ENCODE measurements around the gene SERPING1.
"Not testable (repeated sequence)": the region's sequence is repeated elsewhere in the genome, so short reads cannot be mapped to it uniquely, and the experiment has no call there.

The SERPING1 gene

DNA sequence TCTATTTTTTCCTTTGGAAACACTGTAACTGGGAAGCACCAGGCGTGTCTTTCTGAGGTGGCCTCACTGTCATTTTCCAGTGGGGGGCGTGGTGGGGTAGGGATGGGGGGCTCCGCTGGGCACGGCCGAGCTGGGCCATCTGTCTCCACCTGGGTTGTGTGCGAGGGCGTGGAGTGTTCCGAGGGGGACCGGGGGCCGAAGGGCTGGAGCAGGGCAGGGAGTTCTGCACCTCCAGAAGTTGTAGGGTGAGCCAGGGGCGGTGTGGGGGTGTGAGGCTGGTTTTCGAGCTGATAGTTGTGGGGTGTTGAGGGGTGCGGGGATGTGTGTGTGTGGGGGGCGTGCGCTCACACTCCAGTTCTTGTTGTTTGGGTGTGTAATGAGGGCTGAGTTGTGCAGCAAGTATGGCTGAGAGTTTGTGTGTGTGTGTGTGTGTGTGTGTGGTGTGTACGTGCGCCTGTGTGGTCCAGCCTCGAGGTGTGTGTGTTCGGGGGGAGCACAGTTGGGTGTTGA is 41.4 kb downstream of the SERPING1 start:
- ATAC-seq: peak in 1 of 2 donors; percentile 18

DNA sequence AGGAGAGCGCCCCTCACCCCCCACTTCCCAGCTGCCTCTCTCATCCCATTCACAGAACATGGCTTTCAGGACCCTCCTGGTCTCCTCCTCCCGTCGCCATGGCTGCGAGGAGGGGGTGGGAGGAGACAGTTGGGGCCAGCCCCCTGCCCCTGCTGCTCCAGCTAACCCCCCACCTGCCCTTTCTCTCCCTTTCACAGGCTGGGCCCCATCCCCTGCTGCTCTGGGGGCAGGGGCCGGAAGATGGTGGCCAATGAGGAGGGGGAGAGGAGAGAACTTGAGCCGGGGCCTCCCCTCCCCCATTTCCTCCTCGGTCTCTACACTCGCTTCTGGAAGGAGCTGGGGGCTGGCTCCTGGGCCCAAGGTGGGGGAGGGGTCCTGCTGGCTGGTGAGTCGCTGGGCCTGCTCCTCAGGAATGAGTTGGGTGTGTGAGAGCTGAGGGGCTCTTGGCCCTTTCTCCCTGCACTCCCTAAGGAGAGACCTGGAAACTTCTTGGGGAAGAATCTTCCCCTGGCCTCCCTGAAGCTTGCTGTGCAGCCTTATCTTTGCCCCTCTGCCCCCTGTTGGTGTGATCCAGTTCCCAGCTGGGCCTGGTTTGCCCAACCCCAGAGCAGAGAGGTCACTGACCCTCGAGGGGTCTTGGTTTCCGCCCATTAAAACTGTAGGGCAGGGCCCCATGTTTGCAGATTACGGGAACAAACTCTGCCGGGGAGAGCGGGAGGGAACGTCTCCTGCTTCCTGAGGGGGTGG is 42.0 kb downstream of the SERPING1 start:
- ATAC-seq: no peak

DNA sequence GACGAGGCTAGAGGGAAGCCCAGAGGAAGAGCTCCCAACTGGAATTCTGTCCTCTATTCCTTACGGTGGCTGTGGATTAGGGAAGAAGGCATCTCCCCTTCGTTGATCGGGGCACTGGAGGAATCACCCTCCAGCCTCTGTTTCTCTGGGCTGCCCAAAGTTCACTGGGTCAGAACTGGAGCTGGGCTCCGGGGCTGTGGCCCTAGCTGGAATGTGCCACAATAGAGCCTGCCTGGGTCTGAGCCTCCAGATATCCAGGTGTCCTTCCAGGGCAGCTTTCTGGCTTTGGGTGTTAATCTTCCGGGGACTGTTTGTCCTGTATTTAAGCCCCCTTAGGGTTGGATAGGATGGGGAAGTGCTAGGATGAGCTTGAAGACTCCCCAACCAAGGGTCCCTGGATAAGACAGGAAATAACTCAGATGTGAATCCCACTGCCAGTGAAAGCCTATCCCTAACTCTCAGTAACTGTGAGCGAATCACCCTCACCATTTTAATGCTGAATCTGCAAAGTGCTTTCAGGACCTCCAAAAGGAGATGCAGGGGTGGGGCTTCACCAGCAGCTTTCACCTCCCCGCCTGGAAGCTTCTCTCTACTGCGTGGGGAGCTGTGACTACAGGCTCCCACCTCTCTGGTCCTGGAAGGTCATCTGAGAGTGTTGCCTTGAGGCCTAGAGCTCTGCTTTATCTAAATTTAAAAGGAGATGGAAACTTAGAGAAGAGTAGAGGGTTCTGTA is 42.7 kb downstream of the SERPING1 start:
- ATAC-seq: no peak

DNA sequence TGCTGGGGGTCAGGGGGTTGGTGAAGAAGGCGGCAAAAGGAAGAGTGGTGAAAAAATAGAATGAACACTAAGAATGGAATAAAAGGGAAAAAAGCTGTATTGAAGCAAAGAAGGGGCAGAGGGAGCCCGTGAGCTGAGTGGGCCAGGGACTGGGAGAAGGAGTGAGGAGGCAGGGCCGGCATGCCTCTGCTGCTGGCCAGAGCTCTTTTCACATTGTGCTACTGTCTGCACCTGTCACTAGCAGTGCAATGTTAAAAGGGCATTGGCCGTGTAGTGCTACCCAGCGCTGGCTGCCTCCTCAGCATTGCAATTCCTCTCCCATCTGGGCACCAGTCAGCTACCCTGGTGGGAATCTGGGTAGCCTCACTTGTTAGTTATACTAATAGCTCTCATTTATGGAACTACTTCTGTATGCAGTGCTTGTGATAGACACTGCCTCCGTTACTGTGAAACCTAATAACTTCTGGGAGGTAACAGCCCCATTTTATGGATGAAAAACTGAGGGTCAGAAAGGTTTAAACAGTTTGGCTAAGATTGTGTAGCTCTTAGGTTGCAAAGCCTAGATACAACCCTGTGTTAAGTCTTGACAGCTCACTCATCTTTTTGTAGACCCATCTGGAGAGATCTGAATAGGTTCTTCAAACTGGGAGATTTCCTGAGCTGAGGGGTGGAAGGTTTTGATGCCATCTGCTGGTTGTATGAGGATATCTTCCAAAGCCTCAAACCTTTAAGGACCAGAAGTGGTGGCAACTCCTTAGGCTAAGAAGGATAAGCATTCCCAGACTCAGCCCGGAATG is 43.7 kb downstream of the SERPING1 start:
- ATAC-seq: peak in 1 of 2 donors; percentile 24

DNA sequence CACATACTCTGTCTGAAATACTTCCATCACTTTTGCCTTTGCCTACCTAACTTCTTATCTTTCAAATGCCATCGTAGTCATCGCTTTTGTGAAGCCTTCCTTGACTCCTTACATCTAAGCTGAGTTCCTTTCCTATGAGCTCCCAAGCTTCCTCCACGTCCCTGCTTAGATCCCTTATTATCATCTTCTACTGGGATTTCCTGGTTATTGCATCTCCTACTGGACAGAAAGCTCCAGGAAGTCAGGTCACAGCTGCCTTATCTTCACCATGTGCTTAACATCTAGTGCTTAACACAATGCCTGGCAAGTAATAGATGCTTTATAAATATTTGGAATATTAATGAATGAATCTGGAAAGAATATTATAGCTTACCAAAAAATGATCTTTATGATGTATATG is 46.3 kb downstream of the SERPING1 start:
- ATAC-seq: no peak

DNA sequence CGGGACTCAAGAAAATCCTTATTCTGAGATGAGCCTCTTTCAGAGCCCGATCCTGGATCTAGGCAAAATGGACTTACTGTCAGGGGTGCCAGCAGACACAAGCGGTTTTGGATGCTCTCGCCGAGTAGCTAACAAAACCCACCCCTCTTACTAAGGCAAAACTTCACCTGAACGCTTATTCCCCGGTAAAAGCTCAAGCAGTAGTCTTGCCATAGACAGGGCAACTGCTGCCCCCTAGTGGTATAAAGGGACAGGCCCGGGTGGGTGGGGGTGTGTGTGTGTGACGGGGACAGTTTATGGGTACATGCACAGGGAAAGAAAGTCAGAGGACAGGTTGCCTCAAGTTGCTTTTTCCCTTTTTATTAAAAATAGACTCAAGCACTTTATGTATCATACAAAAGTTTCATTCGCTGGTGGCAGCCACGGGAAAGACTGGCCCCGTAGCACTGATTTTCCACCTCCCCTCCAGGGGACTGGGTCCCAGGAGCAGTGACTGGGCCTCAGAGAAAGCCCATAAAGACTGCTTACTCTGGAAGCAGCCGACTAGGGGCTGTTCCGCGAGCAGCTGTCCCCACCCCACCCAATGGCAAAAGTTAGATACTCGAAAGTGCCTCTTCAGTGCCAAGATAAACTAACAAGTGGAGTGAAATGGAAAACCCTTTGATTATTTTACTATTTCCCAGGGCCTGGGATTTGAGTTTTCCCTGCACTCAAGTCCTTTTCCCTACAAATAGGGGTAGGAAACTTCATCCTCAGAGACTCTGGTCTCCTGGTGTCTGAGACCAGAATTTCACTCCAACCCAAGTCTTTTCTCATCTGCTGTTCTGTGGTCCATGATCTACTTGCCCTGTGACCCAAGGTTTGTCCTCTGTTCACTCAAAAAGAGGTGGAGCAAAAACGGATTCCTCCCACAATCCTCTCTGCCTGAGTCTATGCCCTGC is 47.5 kb downstream of the SERPING1 start:
- ATAC-seq: peak; percentile 85 to 87

DNA sequence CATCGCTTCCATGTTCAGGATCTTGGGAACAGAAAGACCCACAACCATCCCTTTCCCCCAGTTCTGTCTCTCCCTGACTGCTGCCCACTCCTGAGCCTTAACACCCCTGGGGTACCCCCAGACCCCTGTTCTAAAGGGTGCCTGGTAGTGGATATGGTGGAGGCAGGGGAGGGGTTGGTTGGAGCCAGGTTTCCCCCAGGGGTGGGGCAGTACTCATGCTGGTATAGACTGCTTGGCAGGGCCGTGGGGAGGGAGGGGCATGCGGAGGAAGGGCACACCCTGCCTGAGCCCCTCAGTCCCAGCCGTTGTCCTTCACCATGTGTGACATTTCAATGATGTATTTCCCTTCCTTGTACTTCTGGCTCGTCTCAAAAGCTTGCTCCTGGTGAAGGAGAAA is 48.2 kb downstream of the SERPING1 start:
- ATAC-seq: no peak

DNA sequence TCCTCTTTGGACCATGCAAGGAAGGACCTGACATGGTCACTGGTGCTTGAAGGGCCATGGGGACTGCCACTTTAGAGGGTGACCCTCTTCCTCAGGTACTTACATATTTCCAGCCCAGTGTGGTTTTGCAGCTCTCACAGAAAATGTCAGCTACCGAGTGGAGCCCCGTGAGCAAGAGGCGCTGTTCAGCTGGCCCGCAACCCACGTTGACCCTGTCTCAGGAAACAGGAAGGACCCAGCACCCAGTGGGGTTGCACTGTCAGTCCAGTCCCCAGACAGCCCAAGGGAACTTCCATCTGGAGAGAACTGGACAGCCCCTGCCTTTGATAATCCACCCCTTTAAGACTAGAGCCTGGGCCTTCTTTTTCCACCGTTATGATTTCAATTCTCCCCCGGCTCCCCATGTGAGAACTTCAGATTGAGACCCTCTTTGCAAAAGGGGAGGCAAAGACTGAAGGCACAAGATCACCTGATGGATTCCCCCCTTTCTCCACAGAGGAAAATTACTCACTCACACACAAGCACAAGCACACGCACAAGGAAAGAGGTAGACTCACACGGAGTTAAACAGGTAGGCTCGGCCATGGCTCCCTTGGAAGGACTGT is 48.8 kb downstream of the SERPING1 start:
- no peak for ATAC-seq

DNA sequence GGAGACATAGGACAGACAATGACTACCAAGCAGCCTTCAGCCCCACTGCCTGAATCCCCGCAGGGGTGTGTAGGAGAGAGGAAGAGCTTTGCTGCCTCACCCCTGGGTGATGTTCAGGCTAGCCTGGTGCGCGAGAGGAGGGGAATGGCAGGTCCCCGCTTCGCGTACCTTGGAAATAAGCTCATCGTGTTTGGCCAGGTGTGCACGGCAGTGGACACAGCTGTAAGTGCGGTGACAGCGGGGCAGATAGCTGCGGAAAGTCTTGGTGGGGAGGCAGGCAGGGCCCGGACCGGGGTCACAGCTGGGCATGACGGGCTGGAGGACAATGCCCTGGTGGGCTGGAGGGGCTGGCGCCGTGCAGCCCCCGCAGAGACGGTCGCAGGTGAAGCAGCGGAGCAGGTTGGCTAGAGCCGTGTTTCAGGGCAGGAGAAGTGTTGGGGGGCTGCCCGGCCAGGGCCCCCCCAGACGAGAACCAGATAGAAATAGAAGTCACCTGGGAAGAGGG is 49.4 kb downstream of the SERPING1 start:
- no peak for ATAC-seq

DNA sequence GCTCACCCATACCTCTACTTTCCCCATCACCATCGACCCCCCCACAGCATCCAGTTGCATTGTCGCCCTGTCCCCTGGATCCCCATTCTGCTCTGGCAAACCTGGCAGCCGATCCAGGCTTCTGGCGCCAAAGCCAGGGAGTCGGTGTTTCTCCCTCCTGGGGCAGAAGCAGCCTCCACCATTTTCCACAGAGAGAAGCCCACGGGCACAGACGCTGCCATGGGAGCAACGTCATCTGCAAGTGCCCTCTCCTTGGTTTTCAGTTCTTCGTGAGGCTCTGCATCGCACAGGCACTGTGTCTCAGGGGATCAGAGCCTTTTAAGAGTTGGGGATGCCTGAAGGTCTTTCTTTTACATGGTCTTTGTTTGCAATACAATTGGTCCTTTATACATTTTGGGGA is 49.9 kb downstream of the SERPING1 start:
- no peak for ATAC-seq

DNA sequence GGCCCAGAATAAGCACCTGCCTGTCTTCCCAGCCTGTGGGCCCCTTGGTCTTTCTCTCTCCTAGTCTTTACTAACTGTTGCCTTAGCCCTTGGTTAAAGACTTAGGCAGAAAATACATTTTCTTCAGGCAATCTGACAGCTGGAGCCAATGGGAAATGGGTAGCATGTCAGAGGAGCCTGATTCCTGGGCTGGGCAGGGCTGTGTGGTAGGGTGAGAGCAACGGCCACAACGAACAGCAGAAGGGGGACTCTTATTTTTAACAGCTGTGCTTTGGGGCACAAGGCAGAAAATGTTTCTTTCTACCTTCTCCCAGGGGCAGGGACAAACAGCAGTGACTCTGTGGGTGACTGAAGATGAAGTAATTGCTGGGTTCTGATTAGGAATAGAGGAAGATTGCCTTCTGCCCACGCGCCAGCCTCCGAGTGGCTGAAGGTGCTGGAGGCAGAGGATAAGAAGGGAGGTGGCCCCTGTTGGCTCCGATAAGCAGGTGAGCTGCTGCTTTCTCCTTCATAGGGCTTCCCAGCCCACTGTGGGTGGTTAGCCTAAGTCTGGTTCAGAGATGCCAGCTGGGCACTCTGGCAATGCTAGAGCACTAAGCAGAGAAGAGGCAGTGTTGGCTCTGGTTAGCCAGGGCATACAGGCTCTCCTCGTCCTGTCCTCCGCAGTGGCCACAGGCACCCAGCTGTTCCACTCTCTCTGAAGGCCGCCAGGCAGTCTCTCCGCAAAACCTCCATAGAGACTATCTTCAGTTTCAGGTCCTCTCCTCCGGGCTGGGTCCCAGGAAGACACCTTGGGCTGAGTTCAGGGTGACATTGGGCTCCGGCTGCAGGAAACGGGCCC is 50.7 kb downstream of the SERPING1 start:
- ATAC-seq: no peak

DNA sequence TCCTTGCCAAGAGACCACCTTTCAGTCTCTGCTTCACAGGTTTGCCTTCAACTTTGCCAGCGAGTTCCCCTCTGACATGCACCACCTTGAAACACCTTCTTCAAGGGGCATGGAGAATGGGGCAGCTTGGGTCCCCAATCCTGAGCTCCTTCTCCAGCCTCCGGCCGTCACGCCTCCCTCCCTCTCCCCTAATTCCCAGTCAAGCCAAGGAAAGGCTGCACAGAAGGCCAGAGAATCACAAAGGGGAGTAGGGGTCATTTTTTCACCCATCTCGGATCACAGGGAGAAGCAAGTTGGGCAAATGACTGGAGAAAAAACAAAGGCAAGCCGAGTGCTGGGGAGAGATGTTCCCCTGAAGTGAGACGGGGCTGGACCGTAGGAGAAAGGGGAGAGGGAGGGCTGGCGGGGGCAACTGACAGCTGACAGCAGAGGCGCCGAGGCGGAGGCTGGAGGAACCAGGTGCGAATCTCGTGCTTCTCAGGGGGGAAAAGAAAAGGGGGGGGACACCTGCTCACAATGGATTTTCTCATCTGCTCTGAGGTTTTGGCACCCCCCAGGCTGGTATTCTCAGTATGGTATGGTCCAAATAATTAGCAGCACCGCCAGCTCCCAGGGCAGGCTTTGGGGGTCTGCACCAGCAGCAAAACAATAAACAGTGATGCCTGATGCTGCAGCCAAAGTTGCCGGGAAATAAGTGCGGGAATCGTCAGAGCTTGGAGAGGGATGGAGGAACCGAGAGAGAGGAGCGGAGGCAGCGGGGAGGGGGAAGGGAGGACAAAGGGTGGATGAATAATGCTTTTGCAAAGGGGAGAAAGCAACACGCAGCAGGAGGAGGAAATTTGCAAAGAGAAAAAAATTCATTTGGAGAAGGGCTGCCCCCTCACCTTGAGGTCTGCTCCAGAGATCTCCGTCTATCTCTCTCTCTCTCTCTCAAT is 51.6 kb downstream of the SERPING1 start:
- ATAC-seq: no peak

DNA sequence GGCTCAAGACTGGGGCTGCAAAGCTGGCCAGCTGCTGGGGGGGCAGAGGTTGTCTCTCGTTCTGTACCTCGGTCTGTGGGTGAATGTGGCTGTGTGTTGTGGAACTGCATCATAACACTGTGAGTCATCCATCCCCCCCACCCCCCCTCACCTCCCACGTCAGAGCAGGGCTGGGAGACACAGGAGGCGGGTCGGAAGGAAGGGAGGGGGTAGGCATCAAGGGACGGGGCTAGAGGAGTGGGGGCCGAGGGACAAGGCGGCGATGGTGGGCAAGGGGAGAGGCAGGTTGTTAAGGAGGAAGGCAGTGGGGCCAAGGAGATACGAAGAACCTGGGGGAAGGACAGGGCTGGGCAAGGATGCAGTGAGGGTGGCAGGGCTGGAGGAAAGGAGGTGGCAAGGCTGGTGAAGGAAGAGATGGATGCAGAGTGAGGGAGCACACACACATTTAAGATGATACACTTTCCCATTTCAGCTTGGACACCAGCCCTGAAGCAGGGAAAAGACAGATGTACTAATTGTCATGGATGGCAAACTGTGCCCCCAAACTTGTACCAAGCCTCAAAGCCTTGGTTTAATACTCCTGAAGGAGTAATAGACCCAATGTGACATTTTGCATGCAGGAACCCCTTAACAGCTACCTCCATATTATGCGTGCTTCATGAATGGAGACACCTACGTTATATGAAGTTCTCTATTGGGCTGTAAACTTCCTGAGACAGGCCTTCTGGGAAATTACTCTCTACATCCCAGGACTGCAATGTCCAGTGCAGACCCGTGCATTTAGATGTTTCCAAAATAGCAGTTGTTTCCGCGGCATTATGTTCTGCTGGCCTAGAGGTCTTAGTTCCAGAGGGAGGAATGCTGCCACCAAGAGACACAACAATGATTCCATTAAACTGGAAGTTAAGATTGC is 52.6 kb downstream of the SERPING1 start, which contains the start of gene YPEL4:
YPEL4 (minus strand) TSS at position 87 of the 913 bp plus-strand sequence. CDS start 2,805 bp downstream, outside the sequence.
- ATAC-seq: peak; percentile 70 to 79

DNA sequence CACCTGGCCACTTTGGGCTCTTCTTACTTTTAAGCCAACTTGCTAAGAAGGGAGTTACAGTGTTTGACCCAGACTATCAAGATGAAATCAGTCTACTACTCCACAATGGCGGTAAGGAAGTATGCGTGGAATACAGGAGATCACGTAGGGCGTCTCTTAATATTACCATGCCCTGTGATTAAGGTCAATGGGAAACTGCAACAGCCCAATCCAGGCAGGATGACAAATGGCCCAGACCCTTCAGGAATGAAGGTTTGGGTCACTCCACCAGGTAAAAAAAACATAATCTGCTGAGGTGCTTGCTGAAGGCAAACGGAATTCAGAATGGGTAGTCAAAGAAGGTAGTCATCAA is 53.2 kb downstream of the SERPING1 start:
- ATAC-seq: no peak

DNA sequence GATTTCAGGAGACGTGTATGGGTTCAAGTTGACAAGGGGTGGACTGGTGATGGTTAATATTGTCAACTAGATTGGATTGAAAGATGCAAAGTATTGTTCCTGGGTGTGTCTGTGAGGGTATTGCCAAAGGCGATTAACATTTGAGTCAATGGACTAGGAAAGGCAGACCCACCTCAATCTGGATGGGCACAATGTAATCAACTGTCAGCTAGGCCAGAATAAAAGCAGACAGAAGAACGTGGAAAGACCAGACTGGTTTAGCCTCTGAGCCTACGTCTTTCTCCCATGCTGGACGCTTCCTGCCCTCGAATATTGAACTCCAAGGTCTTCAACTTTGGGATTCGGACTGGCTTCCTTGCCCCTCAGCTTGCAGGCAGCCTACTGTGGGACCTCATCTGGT is 53.9 kb downstream of the SERPING1 start:
- ATAC-seq: no peak

DNA sequence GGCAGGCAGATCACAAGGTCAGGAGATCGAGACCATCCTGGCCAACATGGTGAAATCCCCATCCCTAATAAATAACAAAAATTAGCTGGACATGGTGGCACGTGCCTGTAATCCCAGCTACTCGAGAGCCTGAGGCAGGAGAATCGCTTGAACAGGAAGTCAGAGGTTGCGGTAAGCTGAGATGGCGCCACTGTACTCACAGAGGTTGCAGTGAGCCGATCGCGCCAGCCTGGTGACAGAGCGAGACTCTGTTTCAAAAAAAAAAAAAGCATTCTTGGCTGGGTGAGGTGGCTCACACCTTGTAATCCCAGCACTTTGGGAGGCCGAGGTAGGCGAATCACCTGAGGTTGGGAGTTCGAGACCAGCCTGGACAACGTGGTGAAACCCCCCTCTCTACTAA is 54.7 kb downstream of the SERPING1 start:
- ATAC-seq: not testable (repeated sequence)

DNA sequence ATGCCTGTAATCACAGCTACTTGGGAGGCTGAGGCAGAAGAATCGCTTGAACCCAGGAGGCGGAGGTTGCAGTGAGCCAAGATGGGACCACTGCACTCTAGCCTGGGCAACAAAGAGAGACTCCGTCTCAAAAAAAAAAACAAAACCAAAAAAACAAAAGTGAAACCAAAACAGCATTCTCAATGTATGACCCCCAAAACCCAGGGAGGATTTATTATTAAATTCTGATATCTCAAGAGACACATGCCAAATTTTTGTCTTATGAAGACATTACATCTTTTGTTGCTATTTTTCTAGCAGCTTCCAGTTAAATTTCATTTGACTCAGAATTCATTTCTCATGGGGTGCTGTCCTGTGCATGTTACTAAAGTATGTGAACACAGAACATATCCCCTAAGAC is 55.2 kb downstream of the SERPING1 start:
- no peak for ATAC-seq

DNA sequence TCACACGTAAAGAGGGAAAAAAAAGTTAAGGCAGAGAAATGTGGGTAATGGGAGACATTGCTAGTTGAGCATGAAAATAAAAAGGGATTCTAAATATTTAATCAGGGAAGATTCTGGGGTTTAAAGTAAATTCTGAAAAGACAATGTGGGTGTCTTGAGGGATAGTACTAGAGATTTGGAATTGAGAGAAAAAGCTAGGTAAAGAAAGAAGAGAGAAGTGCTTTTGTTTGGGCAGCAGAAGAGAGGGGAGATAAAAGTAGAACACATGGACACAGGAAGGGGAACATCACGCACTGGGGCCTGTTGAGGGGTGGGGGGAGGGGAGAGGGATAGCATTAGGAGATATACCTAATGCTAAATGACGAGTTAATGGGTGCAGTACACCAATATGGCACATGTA is 55.7 kb downstream of the SERPING1 start:
- no peak for ATAC-seq

All from activated CD4-positive, CD25-positive, alpha-beta regulatory T cell treated with anti-CD3 and anti-CD28 coated beads, Interleukin-2, amount 50 U/mL, for 24 hours (primary cell).